Common myeloid progenitor, CD34-positive (primary cell): ENCODE data around the gene GLI1.
A peak's percentile ranks its signal among the peaks of the same experiment; 100 is the strongest.

Experiments used
- CTCF ChIA-PET: fragments of 350-600 bp; sonication (Branson Sonifier 250); formaldehyde crosslinking; loops from one replicate; lab custom pipeline; 2021; ENCODE audit warnings: antibody characterized with exemption; lab: Charles Lee
- POLR2A ChIA-PET: fragments of 350-600 bp; sonication (Branson Sonifier 250); formaldehyde crosslinking; loops from one replicate; lab custom pipeline; 2021; ENCODE audit warnings: antibody characterized with exemption; lab: Charles Lee
- DNase-seq, 3 donors: peaks; one replicate each; pipeline versions ENCODE4 v3.0.0 to v3.0.0-alpha.2; 2013
- H3K27ac ChIP-seq, 2 experiments: 1 replicate in 1 of 2; 2 replicates in 1 of 2; pipeline ENCODE4 v1.7.0; 2013; ENCODE audit warnings: inconsistent platforms in 2 of 2, low read length in 2 of 2, mild to moderate bottlenecking in 2 of 2, low read depth in 1 of 2, moderate library complexity in 1 of 2; ENCODE audit not compliant: severe bottlenecking in 2 of 2, insufficient read depth in 1 of 2, poor library complexity in 1 of 2
- H3K27me3 ChIP-seq, 5 experiments: replicated peaks in 2 of 5; 1 replicate in 3 of 5; 2 replicates in 2 of 5; pipeline versions ENCODE4 v1.6.1 to v1.7.0; 2013; ENCODE audit warnings: low read length in 4 of 5, mild to moderate bottlenecking in 2 of 5, moderate library complexity in 2 of 5, inconsistent platforms in 1 of 5; ENCODE audit not compliant: insufficient read depth in 5 of 5, control insufficient read depth in 4 of 5
- H3K36me3 ChIP-seq, 4 experiments: 1 replicate in 2 of 4; 2 replicates in 2 of 4; pipeline versions ENCODE4 v1.6.1 to v1.7.0; 2013; ENCODE audit warnings: low read length in 3 of 4, control low read depth in 1 of 4, mild to moderate bottlenecking in 1 of 4; ENCODE audit not compliant: control insufficient read depth in 4 of 4, insufficient read depth in 4 of 4
- H3K4me1 ChIP-seq, 4 experiments: 1 replicate in 3 of 4; 2 replicates in 1 of 4; pipeline versions ENCODE4 v1.6.1 to v1.7.1; 2013; ENCODE audit warnings: low read length in 3 of 4, mild to moderate bottlenecking in 3 of 4, control low read depth in 1 of 4, inconsistent platforms in 1 of 4, moderate library complexity in 1 of 4; ENCODE audit not compliant: control insufficient read depth in 4 of 4, insufficient read depth in 4 of 4; ENCODE audit errors: control extremely low read depth in 1 of 4
- H3K4me3 ChIP-seq, 7 experiments: 1 replicate in 4 of 7; 2 replicates in 3 of 7; pipeline versions ENCODE4 v1.5.1 to v1.7.0; 2013; ENCODE audit warnings: mild to moderate bottlenecking in 7 of 7, low read length in 6 of 7, moderate library complexity in 6 of 7, inconsistent platforms in 2 of 7, low read depth in 2 of 7, control low read depth in 1 of 7; ENCODE audit not compliant: insufficient read depth in 4 of 7, control insufficient read depth in 1 of 7; ENCODE audit errors: extremely low read depth in 1 of 7
- H3K9me3 ChIP-seq, 5 experiments: 1 replicate in 4 of 5; 2 replicates in 1 of 5; pipeline versions ENCODE4 v1.6.1 to v1.7.1; 2013; ENCODE audit warnings: low read length in 4 of 5, mild to moderate bottlenecking in 2 of 5, inconsistent platforms in 1 of 5, low read depth in 1 of 5, moderate library complexity in 1 of 5; ENCODE audit not compliant: control insufficient read depth in 4 of 5, insufficient read depth in 2 of 5; ENCODE audit errors: control extremely low read depth in 1 of 5
- WGBS: methylation state at CpG from one replicate; pipeline ENCODE4 v1.1.5; 2013; ENCODE audit not compliant: insufficient coverage; 5-methylcytosine and 5-hydroxymethylcytosine counted together

The GLI1 gene

GRCh38 chr12:57430931-57431566 is 28.5 kb upstream of the GLI1 start, which contains the start of gene R3HDM2:
TSS of gene R3HDM2 (minus strand) at chr12:57431043. CDS start at chr12:57310428, 120,615 bp downstream.
- Histone ChIP-seq H3K4me3 (peak within 1 kb of the TSS; percentile 13 to 86 (median 72)), H3K27me3 (no peaks in the 10 kb centered on the region), H3K36me3 (peaks cover 0 to 2% (median 0%) of the 10 kb centered on the region in 4 experiments), H3K9me3 (no peaks in the 10 kb centered on the region), H3K27ac (peak within 1 kb of the TSS; percentile 96 to 98), H3K4me1 (peaks cover 3 to 44% (median 24%) of the 10 kb centered on the region in 4 experiments)
- under 1% methylated on average over 28 of the region's 41 CpGs for WGBS
- DNase-seq, result peak; percentile 97 to 98 (median 98)
- CTCF ChIA-PET, result interaction anchor here (5.0 kb wide), 1 partner anchor 21 kb away, joined by 42 read pairs; no protein-coding TSS in a partner anchor
- POLR2A ChIA-PET, result no interaction called here

DNA sequence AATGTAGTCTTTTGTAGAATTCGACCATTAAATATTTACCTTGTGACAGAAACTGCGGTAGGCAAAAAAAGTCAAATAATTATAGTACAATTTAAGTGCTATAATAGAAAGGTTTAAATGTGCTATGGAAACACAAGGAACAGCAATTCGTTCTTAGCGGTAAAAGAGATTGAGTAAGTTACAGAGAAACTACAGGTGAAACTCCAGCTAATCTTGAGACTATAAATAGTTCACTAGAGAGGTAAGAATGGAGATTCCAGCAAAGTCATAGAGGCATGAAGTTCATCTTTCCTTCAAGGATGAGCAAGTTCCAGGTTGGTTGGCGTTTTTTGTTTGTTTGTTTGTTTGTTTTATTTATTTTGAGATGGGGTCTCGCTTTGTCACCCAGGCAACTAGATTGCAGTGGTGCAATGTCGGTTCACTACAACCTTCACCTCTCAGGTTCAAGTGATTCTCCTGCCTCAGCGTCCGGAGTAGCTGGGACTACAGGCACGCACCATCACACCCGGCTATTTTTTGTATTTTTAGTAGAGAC is 27.9 kb upstream of the GLI1 start:
- CTCF ChIA-PET, result interaction anchor here (1.8 to 5.0 kb wide), 3 partner anchors 16 to 24 kb away, joined by 9 to 42 read pairs (median 10); partner anchors contain the start of gene INHBE
- POLR2A ChIA-PET, result interaction anchor here (1.0 kb wide), 1 partner anchor 27 kb away, joined by 3 read pairs; no protein-coding TSS in a partner anchor
- H3K4me3 ChIP-seq, result peak overlapping the region in 4 of 7 experiments; percentile 62 to 86 (median 72)

DNA sequence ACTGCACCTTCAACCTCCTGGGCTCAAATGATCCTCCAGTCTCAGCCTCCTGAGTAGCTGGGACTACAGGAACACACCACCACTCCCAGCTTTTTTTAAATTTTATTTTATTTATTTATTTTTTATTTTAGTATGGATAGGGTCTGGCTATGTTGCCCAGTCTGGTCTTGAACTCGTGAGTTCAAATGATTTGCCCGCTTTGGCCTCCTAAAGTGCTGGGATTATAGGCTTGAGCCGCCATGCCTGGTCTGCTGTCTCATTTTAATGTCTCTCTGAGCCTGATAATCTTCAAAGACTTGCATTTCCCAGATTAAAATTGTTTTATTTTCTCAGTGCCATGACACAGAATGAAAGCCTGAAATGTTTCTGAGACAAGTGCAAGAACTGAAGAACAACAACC is 26.2 kb upstream of the GLI1 start:
- Histone ChIP-seq H3K9me3 (no peaks in the 10 kb centered on the region), H3K36me3 (no peaks in the 10 kb centered on the region), H3K4me3 (no peak overlapping the region), H3K27ac (no peak overlapping the region), H3K4me1 (peaks cover 3 to 42% (median 23%) of the 10 kb centered on the region in 4 experiments), H3K27me3 (no peaks in the 10 kb centered on the region)
- ChIA-PET CTCF (interaction anchor here (0.7 to 5.0 kb wide), 6 partner anchors 14 to 159 kb away, joined by 3 to 42 read pairs (median 6); partner anchors contain the start of gene INHBE), POLR2A (no interaction called here)
- 85% methylated on average over 3 of the region's 3 CpGs for WGBS
- no peak for DNase-seq

More for the DNA sequence above, 27.9 kb upstream of the GLI1 start:
- Histone ChIP-seq H3K36me3 (no peaks in the 10 kb centered on the region), H3K4me1 (peaks cover 3 to 44% (median 24%) of the 10 kb centered on the region in 4 experiments), H3K27ac (peak overlapping the region; percentile 96 to 98), H3K27me3 (no peaks in the 10 kb centered on the region), H3K9me3 (no peaks in the 10 kb centered on the region)
- WGBS, result 100% methylated on average over 2 of the region's 11 CpGs
- peak in 1 of 3 donors; percentile 14 for DNase-seq

DNA sequence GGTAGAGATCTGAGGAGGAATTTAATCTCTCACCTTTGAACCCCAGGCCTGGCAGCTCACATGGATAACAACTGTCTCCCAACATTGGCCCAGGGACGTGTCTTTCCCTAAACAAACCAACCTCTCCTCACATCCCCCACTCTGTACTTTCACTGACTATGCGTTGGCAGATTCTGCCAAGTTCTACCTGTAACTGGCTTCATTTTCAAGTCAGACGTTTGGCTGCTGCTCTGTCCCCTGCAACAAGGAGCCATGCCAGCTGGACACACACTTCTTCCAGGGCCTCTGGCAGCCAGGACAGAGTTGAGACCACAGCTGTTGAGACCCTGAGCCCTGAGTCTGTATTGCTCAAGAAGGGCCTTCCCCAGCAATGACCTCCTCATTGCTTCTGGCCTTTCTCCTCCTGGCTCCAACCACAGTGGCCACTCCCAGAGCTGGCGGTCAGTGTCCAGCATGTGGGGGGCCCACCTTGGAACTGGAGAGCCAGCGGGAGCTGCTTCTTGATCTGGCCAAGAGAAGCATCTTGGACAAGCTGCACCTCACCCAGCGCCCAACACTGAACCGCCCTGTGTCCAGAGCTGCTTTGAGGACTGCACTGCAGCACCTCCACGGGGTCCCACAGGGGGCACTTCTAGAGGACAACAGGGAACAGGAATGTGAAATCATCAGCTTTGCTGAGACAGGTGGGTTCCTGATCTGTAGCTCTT is 24.9 kb upstream of the GLI1 start, which contains the start of gene INHBC:
Gene INHBC (plus strand): TSS at position 268 of the 707 bp plus-strand sequence. CDS start 103 bp downstream, at position 371.
- no peak for DNase-seq
- POLR2A ChIA-PET, result interaction anchor here (0.6 kb wide), 4 partner anchors 11 to 249 kb away, joined by 3 to 5 read pairs (median 4); partner anchors contain the start of gene DDIT3
- H3K9me3 ChIP-seq, result no peaks in the 10 kb centered on the region
- H3K4me3 ChIP-seq, result peak within 1 kb of the TSS in 2 of 7 experiments; percentile 11 to 63
- H3K36me3 ChIP-seq, result no peaks in the 10 kb centered on the region
- 96% methylated on average over 7 of the region's 8 CpGs for WGBS
- peaks cover 3 to 32% (median 18%) of the 10 kb centered on the region in 4 experiments for H3K4me1 ChIP-seq
- H3K27me3 ChIP-seq, result no peaks in the 10 kb centered on the region
- CTCF ChIA-PET, result interaction anchor here (0.6 to 5.0 kb wide), 8 partner anchors 13 to 139 kb away, joined by 3 to 42 read pairs (median 4); partner anchors contain the start of gene INHBE
- H3K27ac ChIP-seq, result peak within 1 kb of the TSS in 1 of 2 experiments; percentile 16

- Histone ChIP-seq H3K27me3 (no peaks in the 10 kb centered on the region), H3K36me3 (no peaks in the 10 kb centered on the region), H3K4me1 (peaks cover 0 to 30% (median 14%) of the 10 kb centered on the region in 4 experiments), H3K9me3 (no peaks in the 10 kb centered on the region), H3K4me3 (peak overlapping the region in 2 of 7 experiments; percentile 11 to 63), H3K27ac (peak overlapping the region in 1 of 2 experiments; percentile 16)
- ChIA-PET CTCF (interaction anchor here (0.6 to 5.0 kb wide), 9 partner anchors 12 to 140 kb away, joined by 3 to 42 read pairs (median 4); partner anchors contain the start of gene INHBE), POLR2A (interaction anchor here (0.6 kb wide), 3 partner anchors 10 to 249 kb away, joined by 3 to 4 read pairs (median 4); partner anchors contain the start of gene DDIT3)
- WGBS, result 38% methylated on average over 3 of the region's 4 CpGs
- peak in 2 of 3 donors; percentile 63 to 69 for DNase-seq
Observed at GRCh38 chr12:57435293-57435692, 24.3 kb upstream of the GLI1 start.

DNA sequence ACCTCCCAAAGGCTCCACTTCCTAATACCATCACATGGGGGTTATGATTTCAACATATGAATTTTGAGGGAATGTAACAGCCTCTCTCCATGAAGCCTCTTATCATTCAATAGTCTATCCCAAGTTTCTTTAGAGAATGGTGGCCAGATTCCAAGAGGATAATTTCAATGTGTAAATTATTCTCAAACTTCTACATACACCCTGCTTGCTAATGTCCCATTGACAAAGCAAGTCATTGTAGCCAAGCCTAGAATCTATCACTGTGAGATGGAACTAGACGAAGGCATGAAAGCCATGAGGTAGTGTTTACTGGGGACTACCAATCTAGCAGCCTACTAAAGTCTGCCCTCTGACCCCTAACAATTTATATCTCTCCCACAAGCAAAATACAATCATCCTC is 21.2 kb upstream of the GLI1 start:
- ChIA-PET CTCF (interaction anchor here (2.0 kb wide), 1 partner anchor 15 kb away, joined by 9 read pairs; no protein-coding TSS in a partner anchor), POLR2A (no interaction called here)

More for the DNA sequence above, 21.2 kb upstream of the GLI1 start:
- 100% methylated on average over 1 of the region's 1 CpG for WGBS
- peaks cover 0 to 2% (median 0%) of the 10 kb centered on the region in 5 experiments for H3K9me3 ChIP-seq
- no peaks in the 10 kb centered on the region for H3K36me3 ChIP-seq
- H3K4me1 ChIP-seq, result peaks cover 0 to 19% (median 9%) of the 10 kb centered on the region in 4 experiments
- no peak overlapping the region for H3K27ac ChIP-seq
- H3K27me3 ChIP-seq, result no peaks in the 10 kb centered on the region
- no peak for DNase-seq
- H3K4me3 ChIP-seq, result no peak overlapping the region
